NCI-H2196 treated with DMSO at 0.1 percent for 48 hours (cell line): ENCODE data around the gene PHACTR3.
"Not testable (repeated sequence)": the region's sequence is repeated elsewhere in the genome, so short reads cannot be mapped to it uniquely, and the experiment has no call there.

ENCODE experiments used
- DNase-seq: peaks from one replicate; lab custom pipeline; 2025; ENCODE audit not compliant: unreplicated experiment; lab: John Stamatoyannopoulos, UW

The PHACTR3 gene

GRCh38 chr20:59618585-59618984 lies 14.2 kb downstream of the PHACTR3 start:
- not testable (repeated sequence) for DNase-seq

- DNase-seq, result no peak
These were observed 16.6 kb downstream of the PHACTR3 start for GRCh38 chr20:59620860-59621505.

GRCh38 chr20:59622496-59622895 lies 18.2 kb downstream of the PHACTR3 start:
- DNase-seq, result no peak

GRCh38 chr20:59623133-59623532 lies 18.8 kb downstream of the PHACTR3 start:
- no peak for DNase-seq

- DNase-seq, result no peak
These were observed 19.2 kb downstream of the PHACTR3 start for GRCh38 chr20:59623583-59623982.

GRCh38 chr20:59624401-59624800 lies 20.1 kb downstream of the PHACTR3 start:
- no peak for DNase-seq

- no peak for DNase-seq
These were observed 21.0 kb downstream of the PHACTR3 start for GRCh38 chr20:59625214-59625922.

GRCh38 chr20:59627298-59627697 lies 23.0 kb downstream of the PHACTR3 start:
- no peak for DNase-seq

- no peak for DNase-seq
These were observed 23.8 kb downstream of the PHACTR3 start for GRCh38 chr20:59628171-59628570.

GRCh38 chr20:59629141-59630045 lies 25.1 kb downstream of the PHACTR3 start:
- no peak for DNase-seq

GRCh38 chr20:59630526-59630925 lies 26.2 kb downstream of the PHACTR3 start:
- no peak for DNase-seq

GRCh38 chr20:59631751-59632540 lies 27.6 kb downstream of the PHACTR3 start:
- DNase-seq, result no peak

GRCh38 chr20:59632541-59633113 lies 28.3 kb downstream of the PHACTR3 start:
- DNase-seq, result no peak

- no peak for DNase-seq
These were observed 29.4 kb downstream of the PHACTR3 start for GRCh38 chr20:59633656-59634251.

- no peak for DNase-seq
These were observed 30.2 kb downstream of the PHACTR3 start for GRCh38 chr20:59634435-59635005.

GRCh38 chr20:59636766-59637370 lies 32.5 kb downstream of the PHACTR3 start:
- no peak for DNase-seq

- no peak for DNase-seq
These were observed 35.9 kb downstream of the PHACTR3 start for GRCh38 chr20:59640267-59640666.

GRCh38 chr20:59643615-59644061 lies 39.3 kb downstream of the PHACTR3 start:
- DNase-seq, result no peak

- DNase-seq, result no peak
These were observed 40.1 kb downstream of the PHACTR3 start for GRCh38 chr20:59644371-59644939.
